Duodenal mucosa (tissue), 2 donors: ENCODE results near the gene DNM1L.
"Not testable (repeated sequence)": the region's sequence is repeated elsewhere in the genome, so short reads cannot be mapped to it uniquely, and the experiment has no call there.

Source experiments
- H3K27ac ChIP-seq: one replicate; pipeline ENCODE4 v1.7.0; 2013; ENCODE audit warnings: low read depth, low read length
- H3K27me3 ChIP-seq, 2 donors: one replicate each; pipeline ENCODE4 v1.7.0; 2013; ENCODE audit warnings: low read length in 2 of 2, control low read depth in 1 of 2; ENCODE audit not compliant: insufficient read depth in 2 of 2, control insufficient read depth in 1 of 2
- H3K36me3 ChIP-seq, 2 donors: one replicate each; pipeline ENCODE4 v1.7.0; 2013; ENCODE audit warnings: low read length in 2 of 2, control low read depth in 1 of 2; ENCODE audit not compliant: insufficient read depth in 2 of 2, control insufficient read depth in 1 of 2
- H3K4me1 ChIP-seq, 2 donors: one replicate each; pipeline ENCODE4 v1.7.0; 2013; ENCODE audit warnings: low read length in 2 of 2, control low read depth in 1 of 2; ENCODE audit not compliant: insufficient read depth in 2 of 2, control insufficient read depth in 1 of 2
- H3K4me3 ChIP-seq, 2 donors: one replicate each; pipeline ENCODE4 v1.7.0; 2013; ENCODE audit warnings: low read length in 2 of 2, low read depth in 1 of 2
- H3K9ac ChIP-seq, 2 donors: one replicate each; pipeline ENCODE4 v1.7.0; 2013; ENCODE audit warnings: low read length in 2 of 2, low read depth in 1 of 2
- H3K9me3 ChIP-seq, 2 donors: one replicate each; pipeline ENCODE4 v1.7.0; 2013; ENCODE audit warnings: low read length in 2 of 2, control low read depth in 1 of 2; ENCODE audit not compliant: control insufficient read depth in 1 of 2

DNM1L gene

GRCh38 chr12:32718926-32719325 is 39.8 kb downstream of the DNM1L start:
- H3K9ac ChIP-seq: no peak overlapping the region
- H3K4me1 ChIP-seq: no peaks in the 10 kb centered on the region
- H3K27ac ChIP-seq: no peak overlapping the region
- peaks cover 11 to 17% of the 10 kb centered on the region in 2 donors for H3K36me3 ChIP-seq
- no peaks in the 10 kb centered on the region for H3K9me3 ChIP-seq
- H3K4me3 ChIP-seq: no peak overlapping the region
- H3K27me3 ChIP-seq: no peaks in the 10 kb centered on the region

GRCh38 chr12:32725308-32725707 is 46.2 kb downstream of the DNM1L start:
- H3K4me3 ChIP-seq, H3K4me1 ChIP-seq, H3K9me3 ChIP-seq, H3K27ac ChIP-seq, H3K9ac ChIP-seq, H3K27me3 ChIP-seq: not testable (repeated sequence)
- H3K36me3 ChIP-seq: peaks cover 25 to 37% of the 10 kb centered on the region in 2 donors

GRCh38 chr12:32726286-32726685 is 47.2 kb downstream of the DNM1L start:
- Histone ChIP-seq H3K9me3 (no peaks in the 10 kb centered on the region), H3K27me3 (no peaks in the 10 kb centered on the region), H3K36me3 (peaks cover 25 to 39% of the 10 kb centered on the region in 2 donors), H3K4me1 (no peaks in the 10 kb centered on the region), H3K9ac (no peak overlapping the region), H3K4me3 (no peak overlapping the region), H3K27ac (no peak overlapping the region)

DNA sequence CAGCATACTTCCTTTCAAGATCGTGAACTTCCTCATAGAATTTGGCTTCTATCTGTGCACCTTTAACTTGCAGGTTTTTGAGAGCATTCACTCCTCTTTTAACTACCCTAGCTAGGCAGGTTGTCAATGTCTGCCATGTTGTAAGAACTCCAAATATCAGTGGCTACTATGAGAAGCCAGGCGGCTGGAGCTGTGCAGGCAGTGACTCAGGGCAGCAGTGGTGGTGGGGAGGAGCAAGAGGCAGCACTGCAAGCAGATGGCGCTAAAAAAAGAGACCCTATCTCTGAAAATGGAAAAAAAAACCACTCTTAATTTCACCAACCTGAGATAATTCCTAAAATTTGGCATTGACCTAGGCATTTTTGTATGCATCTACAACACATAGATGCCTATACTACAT is 48.1 kb downstream of the DNM1L start:
- peaks cover 18 to 39% of the 10 kb centered on the region in 2 donors for H3K36me3 ChIP-seq
- no peaks in the 10 kb centered on the region for H3K9me3 ChIP-seq
- no peak overlapping the region for H3K27ac ChIP-seq
- no peak overlapping the region for H3K9ac ChIP-seq
- no peaks in the 10 kb centered on the region for H3K4me1 ChIP-seq
- H3K4me3 ChIP-seq: no peak overlapping the region
- H3K27me3 ChIP-seq: no peaks in the 10 kb centered on the region

- no peaks in the 10 kb centered on the region for H3K9me3 ChIP-seq
- no peak overlapping the region for H3K27ac ChIP-seq
- H3K36me3 ChIP-seq: peaks cover 24 to 45% of the 10 kb centered on the region in 2 donors
- H3K9ac ChIP-seq: no peak overlapping the region
- no peaks in the 10 kb centered on the region for H3K4me1 ChIP-seq
- H3K27me3 ChIP-seq: no peaks in the 10 kb centered on the region
- no peak overlapping the region for H3K4me3 ChIP-seq
Observed at GRCh38 chr12:32734952-32735351, 55.9 kb downstream of the DNM1L start.

DNA sequence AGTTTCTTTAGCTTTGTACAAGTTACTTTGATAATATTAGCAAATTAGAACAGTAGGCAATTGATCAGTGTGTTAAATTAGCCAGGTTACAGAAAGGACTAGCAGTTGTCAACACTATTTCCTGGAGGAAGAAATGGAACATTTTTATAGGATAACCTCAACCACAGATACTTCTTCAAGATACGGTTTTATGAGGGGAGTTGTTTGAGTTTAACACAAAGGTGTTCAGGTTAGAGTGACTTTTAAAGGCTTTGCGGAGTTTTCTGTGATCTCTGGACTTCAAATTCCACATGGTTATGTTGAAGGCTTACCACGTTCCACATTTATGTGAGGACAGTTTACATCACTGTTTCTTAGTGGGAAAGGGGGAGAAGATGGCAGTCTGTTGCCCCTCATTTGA is 57.3 kb downstream of the DNM1L start:
- H3K9ac ChIP-seq: no peak overlapping the region
- no peak overlapping the region for H3K27ac ChIP-seq
- no peak overlapping the region for H3K4me3 ChIP-seq
- no peaks in the 10 kb centered on the region for H3K4me1 ChIP-seq
- H3K9me3 ChIP-seq: no peaks in the 10 kb centered on the region
- peaks cover 28 to 54% of the 10 kb centered on the region in 2 donors for H3K36me3 ChIP-seq
- H3K27me3 ChIP-seq: no peaks in the 10 kb centered on the region

DNA sequence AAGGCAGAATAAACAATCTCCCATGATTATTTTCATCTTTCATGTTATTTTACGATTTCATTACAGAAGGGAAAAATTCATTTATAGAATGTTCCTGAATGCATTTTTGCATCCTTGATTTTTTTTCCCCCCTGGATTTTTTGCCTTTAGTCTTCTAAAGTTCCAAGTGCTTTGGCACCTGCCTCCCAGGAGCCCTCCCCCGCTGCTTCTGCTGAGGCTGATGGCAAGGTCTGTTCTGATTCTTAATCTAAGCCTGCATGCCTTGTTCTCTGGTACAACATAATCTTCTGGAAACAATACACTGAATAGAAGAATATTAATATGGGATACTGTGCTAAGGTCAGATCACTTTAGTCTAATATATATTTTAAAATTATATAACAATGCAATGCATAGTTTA is 58.6 kb downstream of the DNM1L start:
- Histone ChIP-seq H3K27me3 (no peaks in the 10 kb centered on the region), H3K9ac (no peak overlapping the region), H3K4me1 (no peaks in the 10 kb centered on the region), H3K27ac (no peak overlapping the region), H3K36me3 (peaks cover 22 to 53% of the 10 kb centered on the region in 2 donors), H3K9me3 (no peaks in the 10 kb centered on the region), H3K4me3 (no peak overlapping the region)

- H3K9ac ChIP-seq: no peak overlapping the region
- H3K27me3 ChIP-seq: no peaks in the 10 kb centered on the region
- H3K4me3 ChIP-seq: no peak overlapping the region
- H3K36me3 ChIP-seq: peaks cover 23 to 64% of the 10 kb centered on the region in 2 donors
- no peak overlapping the region for H3K27ac ChIP-seq
- H3K4me1 ChIP-seq: no peaks in the 10 kb centered on the region
- H3K9me3 ChIP-seq: no peaks in the 10 kb centered on the region
Observed at GRCh38 chr12:32739279-32739678, 60.2 kb downstream of the DNM1L start.

DNA sequence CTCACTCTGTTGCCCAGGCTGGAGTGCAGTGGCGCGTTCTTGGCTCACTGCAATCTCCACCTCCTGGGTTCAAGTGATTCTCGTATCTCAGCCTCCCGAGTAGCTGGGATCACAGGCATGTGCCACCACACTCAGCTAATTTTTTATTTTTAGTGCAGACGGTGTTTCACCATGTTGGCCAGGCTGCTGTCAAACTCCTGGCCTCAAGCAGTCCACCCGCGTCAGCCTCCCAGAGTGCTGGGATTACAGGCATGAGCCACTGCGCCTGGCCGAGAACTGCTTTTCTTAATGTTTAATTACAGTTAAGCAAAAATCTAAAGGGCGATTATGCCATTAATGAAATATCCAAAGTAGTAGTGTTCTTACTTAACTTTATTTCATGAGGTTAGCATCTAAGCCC is 63.0 kb downstream of the DNM1L start:
- Histone ChIP-seq H3K9me3 (no peaks in the 10 kb centered on the region), H3K27ac (no peak overlapping the region), H3K4me3 (no peak overlapping the region), H3K9ac (no peak overlapping the region), H3K4me1 (no peaks in the 10 kb centered on the region), H3K27me3 (no peaks in the 10 kb centered on the region), H3K36me3 (peaks cover 22 to 73% of the 10 kb centered on the region in 2 donors)

DNA sequence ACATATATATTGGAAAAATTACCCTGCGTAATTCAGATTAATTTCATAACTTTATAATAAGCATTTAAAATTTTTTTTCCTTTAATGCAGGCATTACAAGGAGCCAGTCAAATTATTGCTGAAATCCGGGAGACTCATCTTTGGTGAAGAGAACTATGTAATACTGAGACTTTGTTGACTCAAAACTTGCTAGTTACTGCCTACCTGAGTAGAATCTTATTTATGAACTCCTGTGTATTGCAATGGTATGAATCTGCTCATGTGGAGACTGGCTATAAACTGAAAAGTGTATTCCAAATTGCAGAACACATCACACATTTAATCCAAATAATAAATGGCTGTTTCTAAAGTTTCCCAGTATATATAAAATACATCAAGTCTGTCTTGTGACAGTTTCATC is 64.2 kb downstream of the DNM1L start:
- Histone ChIP-seq H3K9me3 (no peaks in the 10 kb centered on the region), H3K27me3 (no peaks in the 10 kb centered on the region), H3K4me1 (no peaks in the 10 kb centered on the region), H3K36me3 (peaks cover 21 to 80% of the 10 kb centered on the region in 2 donors), H3K4me3 (no peak overlapping the region), H3K27ac (no peak overlapping the region), H3K9ac (no peak overlapping the region)

DNA sequence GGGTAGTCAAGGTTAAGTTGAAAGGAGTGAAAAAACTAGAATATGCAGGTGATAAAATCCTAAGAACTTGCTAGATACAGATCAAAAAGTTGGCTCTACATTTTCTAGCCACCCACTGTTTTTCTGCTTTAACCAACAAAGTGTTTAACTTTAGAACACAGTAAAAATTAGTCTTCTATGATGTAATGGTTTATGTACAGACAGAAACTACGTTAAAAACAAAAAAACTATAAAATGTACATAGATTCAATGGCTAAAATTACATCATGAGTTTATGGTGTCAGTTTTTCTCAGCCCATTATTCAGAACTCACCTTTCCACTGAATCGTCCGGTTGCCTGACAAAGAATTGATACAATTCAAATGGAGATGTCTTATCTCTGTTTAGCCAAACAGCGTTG is 74.5 kb downstream of the DNM1L start:
- no peaks in the 10 kb centered on the region for H3K9me3 ChIP-seq
- H3K27me3 ChIP-seq: no peaks in the 10 kb centered on the region
- H3K36me3 ChIP-seq: peaks cover 19 to 41% of the 10 kb centered on the region in 2 donors
- H3K4me3 ChIP-seq: peak overlapping the region; percentile 96 to 97
- no peak overlapping the region for H3K27ac ChIP-seq
- peak overlapping the region in 1 of 2 donors; percentile 85 for H3K9ac ChIP-seq
- peaks cover 19 to 22% of the 10 kb centered on the region in 2 donors for H3K4me1 ChIP-seq
